MM.1S (cell line): ENCODE measurements around the gene RAI1.

ENCODE experiments used
- DNase-seq: peaks from one replicate; pipeline ENCODE4 v3.0.0-alpha.2; 2015
- H2AFZ ChIP-seq: fragments of 300-600 bp; sonication (generic); 2 replicates; pipeline ENCODE4 v1.6.0; 2016; ENCODE audit warnings: antibody characterized with exemption, low read length
- H3F3A ChIP-seq: fragments of 300-600 bp; sonication (generic); 2 replicates; pipeline ENCODE4 v1.6.1; 2016; ENCODE audit warnings: mild to moderate bottlenecking, antibody characterized with exemption, low read length, moderate library complexity, mixed read lengths; ENCODE audit not compliant: insufficient read depth
- H3K27ac ChIP-seq: fragments of 300-600 bp; sonication (generic); 2 replicates; pipeline ENCODE4 v1.5.1; 2016; ENCODE audit warnings: mild to moderate bottlenecking, low read length
- H3K27me3 ChIP-seq: fragments of 300-600 bp; sonication (generic); replicated peaks from 2 replicates; pipeline ENCODE4 v1.6.0; 2016; ENCODE audit warnings: low read length; ENCODE audit not compliant: insufficient read depth
- H3K36me3 ChIP-seq: fragments of 300-600 bp; sonication (generic); replicated peaks from 2 replicates; pipeline ENCODE4 v1.6.1; 2016; ENCODE audit warnings: mild to moderate bottlenecking, low read length, mixed read lengths; ENCODE audit not compliant: insufficient read depth
- H3K4me1 ChIP-seq: fragments of 300-600 bp; sonication (generic); 2 replicates; pipeline ENCODE4 v1.6.1; 2016; ENCODE audit warnings: low read length, mixed read lengths
- H3K4me2 ChIP-seq: fragments of 300-600 bp; sonication (generic); 2 replicates; pipeline ENCODE4 v1.6.0; 2016; ENCODE audit warnings: low read depth, low read length
- H3K4me3 ChIP-seq: fragments of 300-600 bp; sonication (generic); 2 replicates; pipeline ENCODE4 v1.5.1; 2016; ENCODE audit warnings: low read length, mixed read lengths
- H3K79me2 ChIP-seq: fragments of 300-600 bp; sonication (generic); 2 replicates; pipeline ENCODE4 v1.6.1; 2016; ENCODE audit warnings: mixed run types, low read length, mixed read lengths
- H3K9ac ChIP-seq: fragments of 300-600 bp; sonication (generic); 2 replicates; pipeline ENCODE4 v1.6.1; 2016; ENCODE audit warnings: low read length, mixed read lengths
- H3K9me2 ChIP-seq: fragments of 300-600 bp; sonication (generic); replicated peaks from 2 replicates; pipeline ENCODE4 v1.6.1; 2016; ENCODE audit warnings: mild to moderate bottlenecking, low read length, mixed read lengths; ENCODE audit not compliant: insufficient read depth
- H3K9me3 ChIP-seq: fragments of 300-600 bp; sonication (generic); replicated peaks from 2 replicates; pipeline ENCODE4 v1.6.1; 2016; ENCODE audit warnings: mild to moderate bottlenecking, low read length, mixed read lengths; ENCODE audit not compliant: insufficient read depth
- H4K20me1 ChIP-seq: fragments of 300-600 bp; sonication (generic); 2 replicates; pipeline ENCODE4 v1.6.1; 2016; ENCODE audit warnings: mild to moderate bottlenecking, low read length, moderate library complexity, mixed read lengths; ENCODE audit not compliant: insufficient read depth
- EZH2 ChIP-seq: fragments of 300-600 bp; sonication (generic); optimal IDR thresholded peaks from 2 replicates; pipeline ENCODE3; 2017; ENCODE audit warnings: low read depth, mild to moderate bottlenecking, antibody characterized with exemption, low read length, mixed read lengths
- EZH2phosphoT487 ChIP-seq: fragments of 300-600 bp; sonication (generic); IDR thresholded peaks from 2 replicates; pipeline ENCODE4 v1.6.1; 2018; ENCODE audit warnings: antibody characterized with exemption, low read length
- TF ChIP-seq, protein P1 (sequence below): fragments of 300-600 bp; sonication (generic); IDR thresholded peaks from 2 replicates; pipeline ENCODE4 v1.5.1; 2016; ENCODE audit warnings: antibody characterized with exemption, low read length, mixed read lengths

Gene RAI1

DNA sequence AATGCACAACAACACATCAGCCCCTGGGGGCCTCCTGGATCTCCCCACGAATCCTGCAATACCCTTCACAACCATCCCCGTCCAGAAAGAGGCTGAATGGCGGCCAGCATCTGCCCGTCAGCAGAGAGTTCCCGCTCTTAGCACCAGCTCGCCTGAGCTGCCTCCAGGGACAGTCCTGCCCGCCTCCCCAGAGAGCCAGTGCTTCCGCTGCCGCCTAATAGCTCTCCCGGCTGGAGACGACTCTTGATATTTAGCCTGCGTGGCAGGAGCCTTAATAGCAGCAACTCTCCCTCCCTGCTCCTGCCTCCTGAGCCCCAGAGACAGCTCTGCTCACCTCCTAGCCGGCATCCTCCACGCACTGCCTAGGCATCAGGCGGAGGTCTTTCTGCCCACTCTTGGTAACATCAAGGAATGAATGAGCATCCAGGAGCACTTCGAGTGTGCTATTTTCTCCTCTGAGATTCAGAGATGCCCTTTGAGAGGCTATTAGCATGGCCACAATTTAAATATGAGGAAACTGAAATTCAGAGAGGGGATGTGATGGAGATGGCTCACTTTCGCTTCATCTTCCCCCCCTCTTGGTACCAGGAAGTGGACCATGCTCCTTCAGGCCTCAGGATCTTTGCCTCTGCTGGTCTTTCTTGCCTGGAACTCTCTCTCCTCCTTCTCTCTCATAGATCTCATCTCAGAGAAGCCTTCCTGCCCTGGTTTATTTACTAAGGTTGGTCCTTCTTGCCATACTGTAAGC, 67.9 kb downstream of the RAI1 start:
- Histone ChIP-seq H3K9me3 (no peaks in the 10 kb centered on the region), H3K4me2 (no peak overlapping the region), H4K20me1 (no peaks in the 10 kb centered on the region), H3K36me3 (no peaks in the 10 kb centered on the region), H3K4me3 (no peak overlapping the region), H3K27me3 (no peaks in the 10 kb centered on the region), H3K4me1 (peaks cover 19% of the 10 kb centered on the region), H3F3A (no peaks in the 10 kb centered on the region; the same call in 1 of the 2 replicates), H3K79me2 (peaks cover 26% of the 10 kb centered on the region), H3K9me2 (no peaks in the 10 kb centered on the region), H3K9ac (no peak overlapping the region), H2AFZ (no peak overlapping the region), H3K27ac (no peak overlapping the region)
- no peak for DNase-seq
- TF ChIP-seq EZH2phosphoT487 (no peak), EZH2 (no peak)
- TF ChIP-seq, protein P1, sequence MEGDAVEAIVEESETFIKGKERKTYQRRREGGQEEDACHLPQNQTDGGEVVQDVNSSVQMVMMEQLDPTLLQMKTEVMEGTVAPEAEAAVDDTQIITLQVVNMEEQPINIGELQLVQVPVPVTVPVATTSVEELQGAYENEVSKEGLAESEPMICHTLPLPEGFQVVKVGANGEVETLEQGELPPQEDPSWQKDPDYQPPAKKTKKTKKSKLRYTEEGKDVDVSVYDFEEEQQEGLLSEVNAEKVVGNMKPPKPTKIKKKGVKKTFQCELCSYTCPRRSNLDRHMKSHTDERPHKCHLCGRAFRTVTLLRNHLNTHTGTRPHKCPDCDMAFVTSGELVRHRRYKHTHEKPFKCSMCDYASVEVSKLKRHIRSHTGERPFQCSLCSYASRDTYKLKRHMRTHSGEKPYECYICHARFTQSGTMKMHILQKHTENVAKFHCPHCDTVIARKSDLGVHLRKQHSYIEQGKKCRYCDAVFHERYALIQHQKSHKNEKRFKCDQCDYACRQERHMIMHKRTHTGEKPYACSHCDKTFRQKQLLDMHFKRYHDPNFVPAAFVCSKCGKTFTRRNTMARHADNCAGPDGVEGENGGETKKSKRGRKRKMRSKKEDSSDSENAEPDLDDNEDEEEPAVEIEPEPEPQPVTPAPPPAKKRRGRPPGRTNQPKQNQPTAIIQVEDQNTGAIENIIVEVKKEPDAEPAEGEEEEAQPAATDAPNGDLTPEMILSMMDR, result no peak

DNA sequence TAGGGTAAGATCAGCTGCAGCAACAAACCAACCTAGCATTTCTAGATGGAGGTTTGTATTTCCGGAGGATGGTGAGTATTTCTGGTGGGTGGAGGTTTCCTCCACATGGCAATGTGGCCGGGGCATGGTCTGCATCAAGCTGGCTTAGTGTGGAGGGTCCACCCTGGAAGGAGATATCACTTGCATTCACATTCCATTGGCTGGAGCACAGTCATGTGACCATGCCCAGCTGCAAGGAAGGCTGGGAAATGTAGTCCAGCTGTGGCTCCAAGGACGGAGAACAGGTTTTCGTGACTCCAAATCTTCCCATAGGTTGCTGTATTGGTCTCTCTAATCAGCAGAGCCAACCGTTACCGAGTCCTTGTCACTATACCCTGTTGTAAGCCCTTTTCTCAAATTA, 68.7 kb downstream of the RAI1 start:
- Histone ChIP-seq H3K79me2 (peaks cover 32% of the 10 kb centered on the region), H3K4me2 (no peak overlapping the region), H2AFZ (no peak overlapping the region), H3K36me3 (no peaks in the 10 kb centered on the region), H3K9me3 (no peaks in the 10 kb centered on the region), H3K27me3 (no peaks in the 10 kb centered on the region), H3K4me3 (no peak overlapping the region), H3K27ac (no peak overlapping the region), H4K20me1 (no peaks in the 10 kb centered on the region), H3K9ac (no peak overlapping the region), H3K9me2 (no peaks in the 10 kb centered on the region), H3K4me1 (peaks cover 19% of the 10 kb centered on the region), H3F3A (no peaks in the 10 kb centered on the region; the same call in 1 of the 2 replicates)
- no peak for DNase-seq
- TF ChIP-seq, protein P1, result no peak
- TF ChIP-seq EZH2phosphoT487 (no peak), EZH2 (no peak)

DNA sequence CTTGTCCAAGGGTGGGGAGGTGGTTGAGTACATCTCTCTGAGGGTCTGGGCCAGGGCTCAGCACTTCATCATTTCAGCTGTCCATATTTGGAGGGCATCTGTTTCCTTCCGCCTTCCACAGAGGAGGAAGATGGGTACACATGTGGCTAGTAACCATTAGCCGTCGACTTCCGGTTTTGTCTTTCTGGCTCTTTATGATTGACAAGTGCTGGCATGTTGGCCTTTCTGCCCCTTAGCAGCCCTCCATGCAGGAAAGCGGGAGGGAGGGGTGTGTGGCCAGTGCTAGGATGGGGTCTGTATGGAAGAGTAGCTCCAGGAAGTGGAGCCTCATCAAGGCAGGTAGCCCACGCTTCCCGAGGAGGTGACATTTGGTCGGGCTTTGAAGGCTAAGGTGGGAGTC, 69.6 kb downstream of the RAI1 start:
- no peak overlapping the region for H2AFZ ChIP-seq
- no peak overlapping the region for H3K27ac ChIP-seq
- no peak overlapping the region for H3K9ac ChIP-seq
- H3K9me3 ChIP-seq, result no peaks in the 10 kb centered on the region
- peaks cover 19% of the 10 kb centered on the region for H3K4me1 ChIP-seq
- no peak overlapping the region for H3K4me2 ChIP-seq
- no peaks in the 10 kb centered on the region for H3K27me3 ChIP-seq
- no peaks in the 10 kb centered on the region for H3K9me2 ChIP-seq
- DNase-seq, result no peak
- H3K4me3 ChIP-seq, result no peak overlapping the region
- H3K79me2 ChIP-seq, result peaks cover 38% of the 10 kb centered on the region
- TF ChIP-seq, protein P1, result no peak
- TF ChIP-seq EZH2phosphoT487 (no peak), EZH2 (no peak)
- H3K36me3 ChIP-seq, result no peaks in the 10 kb centered on the region
- H3F3A ChIP-seq, result no peaks in the 10 kb centered on the region; the same call in 1 of the 2 replicates
- H4K20me1 ChIP-seq, result no peaks in the 10 kb centered on the region
